GM10266 (cell line): Measurements from ENCODE around the gene PHYHD1.

Source experiments
- DNase-seq: peaks from one replicate; pipeline ENCODE4 v3.0.0; 2012; ENCODE audit errors: extremely low spot score
- CTCF ChIP-seq: IDR thresholded peaks from 2 replicates; pipeline ENCODE4 v1.5.1; 2012; ENCODE audit warnings: mild to moderate bottlenecking, low read depth; ENCODE audit not compliant: control insufficient read depth, insufficient read depth; ENCODE audit errors: missing control alignments

The PHYHD1 gene

DNA sequence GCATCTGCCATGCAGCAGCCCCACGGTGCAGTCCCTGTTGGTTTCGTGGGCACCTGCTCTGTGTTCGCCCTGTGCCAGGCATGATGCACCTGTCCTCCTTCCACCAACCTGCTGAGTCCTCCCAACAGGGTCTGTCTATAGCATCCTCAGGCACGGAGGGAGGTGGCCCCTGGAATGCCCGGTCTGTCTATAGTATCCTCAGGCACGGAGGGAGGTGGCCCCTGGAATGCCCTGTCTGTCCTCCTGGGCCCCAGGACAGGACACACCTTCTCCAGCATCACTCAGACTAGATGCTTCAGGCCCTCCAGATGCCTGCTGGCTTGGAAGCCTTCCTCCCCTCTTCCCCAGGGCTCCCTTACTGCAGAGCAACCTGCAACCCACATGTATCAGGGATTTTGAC, 9.9 kb upstream of the PHYHD1 start:
- TF ChIP-seq CTCF = no peak
- DNase-seq = no peak

- TF ChIP-seq CTCF = no peak
- no peak for DNase-seq
Measured at GRCh38 chr9:128911529-128912035, 9.2 kb upstream of the PHYHD1 start.

DNA sequence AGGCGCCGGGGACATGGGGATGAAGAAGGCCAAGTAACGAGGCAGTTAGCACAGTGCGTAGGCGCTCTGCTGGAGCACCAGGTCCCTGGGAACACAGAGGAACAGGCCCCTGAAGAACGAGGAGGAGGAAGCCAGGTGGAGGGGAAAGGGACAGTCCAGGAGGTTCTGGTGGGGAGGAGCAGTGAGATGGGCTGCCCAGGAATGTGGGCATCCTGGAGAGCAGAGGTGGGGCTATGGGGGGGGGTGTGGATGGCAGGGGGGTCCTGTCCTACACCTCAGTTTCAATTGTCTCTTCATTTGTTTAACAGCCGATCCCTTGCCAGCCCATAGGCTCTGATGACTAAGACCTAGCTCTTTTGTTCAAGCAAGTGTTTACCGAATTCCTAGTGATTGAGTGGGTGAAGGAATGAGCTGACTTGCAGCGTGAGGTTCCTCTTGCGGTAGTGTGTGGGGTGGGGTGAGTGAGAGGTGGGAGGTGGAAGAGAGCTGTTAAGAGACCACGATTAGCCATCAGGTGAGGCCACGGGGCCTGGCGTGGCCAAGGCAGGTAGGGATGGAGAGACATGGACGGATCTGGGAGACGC, 8.4 kb upstream of the PHYHD1 start:
- DNase-seq = no peak
- no peak for TF ChIP-seq CTCF

GRCh38 chr9:128913048-128913900, 7.5 kb upstream of the PHYHD1 start:
- no peak for TF ChIP-seq CTCF
- no peak for DNase-seq

- no peak for DNase-seq
- TF ChIP-seq CTCF = no peak
Measured at GRCh38 chr9:128913995-128914772, 6.6 kb upstream of the PHYHD1 start.

- DNase-seq = no peak
- TF ChIP-seq CTCF = no peak
Measured at GRCh38 chr9:128916204-128916603, 4.6 kb upstream of the PHYHD1 start.
